22Rv1 (cell line): ENCODE measurements around the gene OGFR.

Source experiments
- CTCF ChIP-seq: fragments of 450-650 bp; IDR thresholded peaks from 2 replicates; pipeline ENCODE4 v1.5.1; 2017; ENCODE audit warnings: mild to moderate bottlenecking
- ZFX ChIP-seq: fragments of 450-650 bp; IDR thresholded peaks from 2 replicates; pipeline ENCODE4 v1.6.1; 2017; ENCODE audit warnings: antibody characterized with exemption, borderline replicate concordance

DNA sequence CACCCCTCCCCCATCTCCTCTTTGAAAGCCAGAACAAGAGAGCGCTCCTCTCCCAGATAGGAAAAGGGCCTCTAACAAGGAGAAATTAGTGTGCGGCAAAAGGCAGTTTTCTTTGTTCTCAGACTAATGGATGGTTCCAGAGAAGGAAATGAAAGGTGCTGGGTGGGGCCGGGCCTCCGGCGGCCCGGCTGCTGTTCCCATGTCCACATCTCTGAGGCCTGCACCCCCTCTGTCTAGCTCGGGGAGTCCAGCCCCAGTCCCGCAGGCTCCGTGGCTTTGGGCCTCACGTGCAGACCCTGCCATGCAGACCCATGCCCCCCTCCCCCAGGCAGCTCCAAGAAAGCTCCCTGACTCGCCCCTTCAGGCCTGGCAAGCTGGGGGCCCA lies 44.2 kb upstream of the OGFR start:
- no peak for TF ChIP-seq CTCF
- no peak for TF ChIP-seq ZFX
